Measurements from ENCODE around the gene DAND5. TPM values are rescaled to one million over a fixed set of nuclear protein-coding genes. Genes with fewer than 3 reads are reported as not detected.

DAND5 gene
- polyA plus RNA-seq, 3 donors = not detected

DNA sequence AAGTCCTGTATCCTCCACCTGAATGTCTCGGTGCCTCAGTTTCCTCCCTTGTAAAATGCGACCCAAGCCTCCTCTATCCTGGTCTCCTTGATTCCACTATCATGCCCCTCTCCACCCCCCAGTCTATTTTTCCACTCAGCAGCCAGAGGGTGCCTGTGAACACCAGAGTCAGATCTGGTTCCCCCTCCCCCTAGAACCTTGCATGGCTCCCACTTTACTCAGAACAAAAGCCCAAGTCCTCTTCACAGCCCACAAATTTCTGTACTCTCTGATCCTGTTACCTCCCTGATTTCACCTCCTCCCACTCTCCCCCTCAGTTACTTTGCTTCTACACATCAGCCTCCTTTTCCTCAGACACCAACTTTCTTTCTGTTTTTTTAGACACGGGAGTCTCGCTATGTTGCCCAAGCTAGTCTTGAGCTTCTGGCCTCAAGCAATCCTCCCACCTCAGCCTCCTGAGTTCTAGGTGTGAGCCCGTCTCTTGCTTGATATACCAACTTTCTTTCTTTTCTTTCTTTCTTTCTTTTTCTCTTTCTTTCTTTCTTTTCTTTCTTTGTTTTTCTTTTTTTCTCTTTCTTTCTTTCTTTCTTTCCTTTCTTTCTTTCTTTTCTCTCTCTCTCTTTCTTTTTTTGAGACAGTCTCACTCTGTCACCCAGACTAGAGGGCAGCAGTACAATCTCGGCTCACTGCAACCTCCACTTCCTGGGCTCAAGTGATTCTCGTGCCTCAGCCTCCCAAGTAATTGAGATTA, 869 bp downstream of the DAND5 start:
- Histone ChIP-seq H3K9ac (ENCODE audit: insufficient read depth, low read length, poor library complexity, severe bottlenecking) (no peak overlapping the region), H2AFZ (ENCODE audit: insufficient read depth, low read depth, low read length, poor library complexity, severe bottlenecking) (no peak overlapping the region), H3K4me3 (replicated peaks in 1 of 3; ENCODE audit: low read depth in 2 of 3, low read length in 3 of 3) (no peak overlapping the region), H3K4me1 (ENCODE audit: control insufficient read depth in 1 of 2, insufficient read depth in 2 of 2, low read length in 2 of 2) (peaks cover 3 to 4% of the 10 kb centered on the region in 2 donors), H3K27ac (ENCODE audit: low read depth in 1 of 2, low read length in 2 of 2) (no peak overlapping the region), H3K27me3 (ENCODE audit: control insufficient read depth in 2 of 2, insufficient read depth in 2 of 2, low read length in 2 of 2) (peaks cover 0 to 2% of the 10 kb centered on the region in 2 donors), H3K4me2 (replicated peaks; ENCODE audit: extremely low read depth, low read length, poor library complexity, severe bottlenecking) (no peak overlapping the region), H3K79me2 (ENCODE audit: insufficient read depth, low read length) (no peaks in the 10 kb centered on the region), H4K20me1 (ENCODE audit: insufficient read depth, low read length) (no peaks in the 10 kb centered on the region), H3K36me3 (replicated peaks in 1 of 2; ENCODE audit: control insufficient read depth in 1 of 2, insufficient read depth in 2 of 2, low read length in 2 of 2) (no peaks in the 10 kb centered on the region), H3K9me3 (replicated peaks in 1 of 2; ENCODE audit: control insufficient read depth in 1 of 2, insufficient read depth in 1 of 2, low read length in 2 of 2) (no peaks in the 10 kb centered on the region)
- TF ChIP-seq, protein P1, sequence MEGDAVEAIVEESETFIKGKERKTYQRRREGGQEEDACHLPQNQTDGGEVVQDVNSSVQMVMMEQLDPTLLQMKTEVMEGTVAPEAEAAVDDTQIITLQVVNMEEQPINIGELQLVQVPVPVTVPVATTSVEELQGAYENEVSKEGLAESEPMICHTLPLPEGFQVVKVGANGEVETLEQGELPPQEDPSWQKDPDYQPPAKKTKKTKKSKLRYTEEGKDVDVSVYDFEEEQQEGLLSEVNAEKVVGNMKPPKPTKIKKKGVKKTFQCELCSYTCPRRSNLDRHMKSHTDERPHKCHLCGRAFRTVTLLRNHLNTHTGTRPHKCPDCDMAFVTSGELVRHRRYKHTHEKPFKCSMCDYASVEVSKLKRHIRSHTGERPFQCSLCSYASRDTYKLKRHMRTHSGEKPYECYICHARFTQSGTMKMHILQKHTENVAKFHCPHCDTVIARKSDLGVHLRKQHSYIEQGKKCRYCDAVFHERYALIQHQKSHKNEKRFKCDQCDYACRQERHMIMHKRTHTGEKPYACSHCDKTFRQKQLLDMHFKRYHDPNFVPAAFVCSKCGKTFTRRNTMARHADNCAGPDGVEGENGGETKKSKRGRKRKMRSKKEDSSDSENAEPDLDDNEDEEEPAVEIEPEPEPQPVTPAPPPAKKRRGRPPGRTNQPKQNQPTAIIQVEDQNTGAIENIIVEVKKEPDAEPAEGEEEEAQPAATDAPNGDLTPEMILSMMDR (IDR thresholded peaks at IDR 0.05) = no peak
- no peak overlapping the region for H3K4me3 Mint-ChIP-seq
- H3K27me3 Mint-ChIP-seq (ENCODE audit: low read depth in 3 of 3) = peaks cover 0 to 3% (median 1%) of the 10 kb centered on the region in 3 donors
- H3K36me3 Mint-ChIP-seq = no peaks in the 10 kb centered on the region
- 96% methylated on average over 6 of the region's 7 CpGs for WGBS (ENCODE audit: insufficient coverage)
- H3K9me3 Mint-ChIP-seq = peaks cover 0 to under 1% (median 0%) of the 10 kb centered on the region in 7 donors
- H3K4me1 Mint-ChIP-seq = peaks cover 2% of the 10 kb centered on the region
- H3K27ac Mint-ChIP-seq = no peak overlapping the region
- DNase-seq = no peak
- intact Hi-C loops (cut with micrococcal nuclease) = loop anchor here in 1 of 2 donors (10.0 kb wide), 1 partner anchor 295 kb away; no protein-coding TSS in a partner anchor

DNA sequence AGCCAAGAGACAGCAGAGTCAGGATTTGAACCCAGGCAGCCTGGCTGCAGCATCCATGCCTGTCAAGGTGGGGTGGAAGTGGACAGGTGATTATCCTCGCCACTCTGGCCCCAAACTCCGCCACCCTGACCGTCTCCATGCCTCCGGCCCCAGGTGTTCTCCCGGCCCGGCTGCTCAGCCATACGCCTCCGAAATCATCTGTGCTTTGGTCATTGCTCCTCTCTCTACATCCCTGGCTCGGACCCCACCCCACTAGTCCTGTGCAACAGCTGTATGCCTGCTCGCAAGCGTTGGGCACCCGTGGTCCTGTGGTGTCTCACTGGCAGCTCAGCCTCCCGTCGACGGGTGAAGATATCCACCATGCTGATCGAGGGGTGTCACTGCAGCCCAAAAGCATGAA, 3.9 kb downstream of the DAND5 start:
- Histone ChIP-seq H3K79me2 (ENCODE audit: insufficient read depth, low read length) (no peaks in the 10 kb centered on the region), H3K4me1 (ENCODE audit: control insufficient read depth in 1 of 2, insufficient read depth in 2 of 2, low read length in 2 of 2) (no peaks in the 10 kb centered on the region), H3K4me3 (replicated peaks in 1 of 3; ENCODE audit: low read depth in 2 of 3, low read length in 3 of 3) (no peak overlapping the region), H3K27me3 (ENCODE audit: control insufficient read depth in 2 of 2, insufficient read depth in 2 of 2, low read length in 2 of 2) (peaks cover 0 to 2% of the 10 kb centered on the region in 2 donors), H3K27ac (ENCODE audit: low read depth in 1 of 2, low read length in 2 of 2) (no peak overlapping the region), H3K9ac (ENCODE audit: insufficient read depth, low read length, poor library complexity, severe bottlenecking) (no peak overlapping the region), H4K20me1 (ENCODE audit: insufficient read depth, low read length) (no peaks in the 10 kb centered on the region), H3K36me3 (replicated peaks in 1 of 2; ENCODE audit: control insufficient read depth in 1 of 2, insufficient read depth in 2 of 2, low read length in 2 of 2) (no peaks in the 10 kb centered on the region), H3K4me2 (replicated peaks; ENCODE audit: extremely low read depth, low read length, poor library complexity, severe bottlenecking) (no peak overlapping the region), H3K9me3 (replicated peaks in 1 of 2; ENCODE audit: control insufficient read depth in 1 of 2, insufficient read depth in 1 of 2, low read length in 2 of 2) (no peaks in the 10 kb centered on the region), H2AFZ (ENCODE audit: insufficient read depth, low read depth, low read length, poor library complexity, severe bottlenecking) (no peak overlapping the region)
- Mint-ChIP-seq H3K4me3 (no peak overlapping the region), H3K9me3 (no peaks in the 10 kb centered on the region), H3K4me1 (peaks cover 2% of the 10 kb centered on the region), H3K27ac (peak overlapping the region in 1 of 7 donors; percentile 34), H3K36me3 (no peaks in the 10 kb centered on the region), H3K27me3 (ENCODE audit: low read depth in 3 of 3) (peaks cover 1 to 6% (median 3%) of the 10 kb centered on the region in 3 donors)
- no peak for DNase-seq
- 96% methylated on average over 16 of the region's 16 CpGs for WGBS (ENCODE audit: insufficient coverage)
- intact Hi-C loops (cut with micrococcal nuclease) = loop anchor here in 1 of 2 donors (10.0 kb wide), 1 partner anchor 292 kb away; no protein-coding TSS in a partner anchor
- TF ChIP-seq, protein P1 (IDR thresholded peaks at IDR 0.05) = no peak

All from CD14-positive monocyte (primary cell).